GM18870 (cell line): ENCODE measurements around the gene OR14A2.
A peak's percentile ranks its signal among the peaks of the same experiment; 100 is the strongest.
"Not testable (repeated sequence)": the region's sequence is repeated elsewhere in the genome, so short reads cannot be mapped to it uniquely, and the experiment has no call there.

Source experiments
- ATAC-seq: cut with Tn5 transposase; IDR thresholded peaks from one replicate; pipeline ENCODE4 v1.9.1; 2021; ENCODE audit warnings: moderate library complexity; ENCODE audit not compliant: unreplicated experiment

OR14A2 gene

DNA sequence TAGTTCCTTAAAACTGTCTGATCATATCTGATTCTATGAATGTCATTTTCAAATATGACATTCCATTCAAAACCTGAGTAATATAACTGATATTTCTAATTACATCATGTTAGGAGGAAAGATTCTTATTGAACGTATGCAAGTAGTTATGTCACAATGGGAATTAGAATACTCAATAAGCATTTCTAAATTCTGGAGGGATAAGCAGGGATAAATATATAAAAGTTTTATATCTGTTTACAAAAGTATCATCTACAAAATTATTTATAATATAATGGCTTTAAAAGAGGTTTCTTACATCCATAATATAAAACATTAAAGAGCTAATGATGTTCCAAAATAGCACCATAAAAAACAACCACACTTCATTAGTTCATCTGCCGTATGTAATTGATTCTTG is at the start of gene OR14A2:
Gene OR14A2, minus strand, starts transcription at position 101 of the 400 bp plus-strand sequence.
- no peak for ATAC-seq

DNA sequence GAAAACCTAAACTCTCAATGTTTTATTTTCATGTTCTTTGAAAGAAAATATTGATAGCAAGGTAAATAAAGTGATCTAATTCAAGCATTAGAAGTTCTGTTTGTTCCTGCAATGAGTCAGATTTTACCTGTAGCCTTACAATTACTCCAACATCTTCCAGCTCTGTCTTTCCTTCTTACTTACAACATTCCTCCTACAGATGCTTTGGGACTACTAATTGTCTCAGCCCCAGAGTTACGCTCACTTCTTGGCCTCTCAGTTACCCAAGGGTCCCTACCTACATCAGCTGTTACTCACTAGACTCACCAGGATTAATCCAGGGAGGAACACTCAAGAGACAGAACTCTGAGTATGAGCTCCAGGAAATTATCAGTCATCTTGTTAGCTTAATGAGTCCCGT is 49.6 kb upstream of the OR14A2 start:
- ATAC-seq: no peak

DNA sequence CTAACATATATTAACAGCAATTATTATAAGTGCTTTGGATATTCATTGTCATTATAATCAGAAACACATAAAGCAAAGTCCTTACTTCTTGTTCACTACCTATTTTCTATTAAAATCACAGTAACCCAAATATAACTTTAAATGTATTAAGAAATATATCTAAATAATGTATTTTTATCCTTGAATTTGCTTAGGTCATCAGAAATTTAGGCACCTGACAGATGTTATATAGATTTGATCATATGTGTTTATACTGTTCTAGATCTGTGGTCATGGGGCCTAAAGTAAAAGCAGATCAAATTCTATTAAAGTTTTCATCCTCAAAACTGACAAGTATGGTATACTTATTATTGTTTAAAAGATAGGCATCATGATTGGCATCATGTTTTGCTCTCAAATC is 21.7 kb upstream of the OR14A2 start:
- no peak for ATAC-seq

DNA sequence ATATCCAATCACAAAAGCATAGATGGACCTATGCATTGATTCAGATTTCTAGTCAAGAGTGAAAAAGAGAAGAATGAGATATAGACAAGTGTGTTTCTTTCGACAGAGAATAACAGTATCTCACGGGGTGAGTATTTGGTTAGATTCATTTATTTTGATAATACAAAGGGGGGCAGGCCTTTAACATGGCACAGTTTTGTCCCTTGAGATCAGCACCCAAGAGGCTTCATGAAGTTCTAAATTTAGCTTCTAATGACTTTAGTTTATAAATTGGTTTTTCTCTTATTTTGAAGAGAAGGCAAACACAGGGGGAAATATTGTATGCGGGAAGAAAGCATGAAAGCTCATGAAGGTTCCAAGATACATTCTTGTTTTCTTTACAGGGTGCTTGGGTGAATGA is 12.5 kb upstream of the OR14A2 start, which contains the start of gene OR1C1:
Gene OR1C1, minus strand, starts transcription at position 101 of the 400 bp plus-strand sequence. CDS start 2,150 bp downstream, outside the sequence.
- ATAC-seq: no peak

DNA sequence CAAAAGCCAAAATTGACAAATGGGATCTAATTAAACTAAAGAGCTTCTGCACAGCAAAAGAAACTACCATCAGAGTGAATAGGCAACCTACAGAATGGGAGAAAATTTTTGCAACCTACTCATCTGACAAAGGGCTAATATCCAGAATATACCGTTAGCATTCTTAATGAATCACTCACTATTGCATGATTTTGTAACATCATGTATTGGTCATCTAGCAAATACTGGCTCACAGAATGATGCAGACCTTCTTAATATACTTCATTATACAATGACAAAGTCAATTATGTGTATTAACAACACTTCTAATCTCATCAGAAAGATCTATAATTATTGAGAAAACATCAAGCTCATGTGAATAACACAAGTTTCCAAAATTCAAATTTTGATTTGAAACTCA is 6.4 kb upstream of the OR14A2 start:
- not testable (repeated sequence) for ATAC-seq

DNA sequence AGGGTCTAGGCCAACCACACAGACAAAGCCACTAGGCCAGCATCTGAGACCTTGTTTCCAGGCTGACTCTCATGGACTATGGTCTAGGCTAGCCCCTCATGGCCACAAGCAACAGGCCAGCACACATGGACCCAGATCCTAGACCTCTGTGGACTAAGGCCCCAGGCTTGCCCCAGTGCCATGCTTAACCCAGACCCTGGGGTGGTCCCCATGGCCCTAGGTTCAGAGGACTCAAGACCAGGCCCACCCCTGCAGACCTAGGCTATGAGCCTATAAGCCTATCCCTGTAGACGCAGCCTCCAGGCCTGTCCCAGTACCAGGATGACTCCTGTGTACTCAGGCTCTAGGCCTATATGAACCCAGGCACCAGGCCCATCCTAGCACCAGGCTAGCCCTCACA is 1.9 kb upstream of the OR14A2 start:
- no peak for ATAC-seq

DNA sequence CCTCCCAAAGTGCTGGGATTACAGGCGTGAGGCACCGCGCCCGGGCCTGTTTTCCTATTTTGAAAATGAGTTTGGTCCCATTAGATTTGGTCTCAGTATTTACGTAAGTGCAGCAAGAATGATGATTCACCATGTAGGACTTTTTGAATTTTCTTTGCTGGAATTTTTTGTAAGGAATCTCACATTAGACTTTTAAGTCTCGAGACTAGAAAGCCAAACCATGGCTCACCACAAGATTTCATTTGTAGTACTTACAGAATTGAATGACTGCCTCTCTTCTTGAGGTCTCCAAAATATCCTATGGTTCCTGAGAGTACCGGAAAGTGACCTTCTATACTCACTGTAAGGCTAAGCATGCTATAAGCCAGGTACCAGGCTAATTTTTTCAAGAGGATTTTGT is 325 bp downstream of the OR14A2 start:
- no peak for ATAC-seq

DNA sequence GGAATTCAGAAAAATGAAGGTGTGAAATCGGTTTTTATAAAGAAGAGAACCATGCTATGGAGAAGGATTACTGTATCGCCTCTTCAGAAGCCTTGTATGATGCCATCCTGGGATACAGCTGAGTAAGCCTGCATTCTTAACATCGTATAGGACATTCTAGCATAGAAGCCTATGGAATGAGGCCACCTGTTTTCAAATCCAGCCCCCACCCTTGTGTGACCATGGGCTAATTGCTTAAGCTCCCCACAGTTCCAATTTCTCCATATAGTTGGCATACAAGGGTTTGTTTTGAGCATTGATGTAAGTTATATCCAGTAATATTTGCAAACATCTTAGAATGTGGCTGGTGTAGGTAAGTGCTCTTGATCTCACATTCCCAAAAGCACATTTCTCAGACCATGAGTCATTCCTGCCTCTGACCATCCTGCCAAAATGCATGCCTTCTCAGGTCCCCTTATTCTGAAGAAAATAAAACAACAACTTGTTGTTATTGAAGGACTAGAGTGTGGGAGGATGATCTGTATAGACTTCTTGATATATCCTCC is 1.5 kb downstream of the OR14A2 start:
- ATAC-seq: no peak

DNA sequence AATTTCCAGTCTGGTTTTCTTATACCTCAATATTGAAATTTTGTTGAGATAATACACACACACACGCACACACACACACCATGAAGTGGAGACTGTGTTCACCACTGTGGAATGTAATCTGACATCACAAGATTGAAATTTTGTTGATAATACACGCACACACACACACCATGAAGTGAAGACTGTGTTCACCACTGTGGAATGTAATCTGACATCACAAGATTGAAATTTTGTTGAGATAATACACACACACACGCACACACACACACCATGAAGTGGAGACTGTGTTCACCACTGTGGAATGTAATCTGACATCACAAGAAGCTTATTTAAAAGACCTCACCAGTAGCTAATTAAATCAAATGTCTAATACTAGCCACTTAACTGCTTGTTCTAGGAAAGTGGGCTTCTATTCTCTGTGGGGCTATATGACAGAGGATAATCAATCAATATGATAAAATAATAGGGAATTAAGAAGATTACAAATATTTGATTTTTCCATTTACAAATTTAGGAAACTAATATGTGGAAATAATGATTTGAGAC is 5.7 kb downstream of the OR14A2 start:
- ATAC-seq: not testable (repeated sequence)

DNA sequence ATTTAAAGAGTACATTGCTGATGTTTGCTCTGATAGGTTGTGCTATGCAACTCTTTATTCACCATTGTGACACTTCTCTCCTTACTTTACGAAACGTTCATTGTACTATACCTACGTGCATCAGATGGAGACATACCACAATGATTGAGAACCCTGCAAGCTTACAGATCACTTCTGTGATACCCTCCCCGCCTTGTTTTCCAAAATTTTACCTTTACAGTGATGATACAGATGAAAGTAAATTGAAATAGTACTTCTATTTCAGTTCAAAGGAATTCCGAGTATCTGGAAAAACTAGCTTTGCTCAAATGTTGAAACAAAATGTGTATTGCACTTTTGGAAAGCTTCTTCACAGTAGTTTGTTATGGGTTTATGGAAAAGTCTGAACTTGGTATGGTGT is 6.2 kb downstream of the OR14A2 start:
- ATAC-seq: no peak

DNA sequence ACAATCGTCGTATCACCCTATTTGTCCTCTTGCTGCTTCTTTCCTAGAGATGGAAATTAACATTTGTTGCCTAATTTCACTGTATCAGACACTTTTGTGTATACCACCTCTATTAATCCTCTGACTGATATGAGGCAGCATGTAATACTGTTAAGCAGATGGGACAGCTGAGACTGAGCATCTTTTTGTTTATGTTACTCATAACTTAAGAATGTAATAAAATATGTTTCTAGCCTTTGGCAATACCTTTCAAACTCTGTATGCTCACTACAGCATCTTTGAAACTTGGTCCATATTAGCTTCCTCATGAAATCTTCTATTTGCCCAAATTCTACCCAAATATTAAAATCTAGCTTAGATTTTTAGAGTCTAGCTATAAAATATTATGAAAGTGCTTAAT is 7.2 kb downstream of the OR14A2 start:
- ATAC-seq: no peak

DNA sequence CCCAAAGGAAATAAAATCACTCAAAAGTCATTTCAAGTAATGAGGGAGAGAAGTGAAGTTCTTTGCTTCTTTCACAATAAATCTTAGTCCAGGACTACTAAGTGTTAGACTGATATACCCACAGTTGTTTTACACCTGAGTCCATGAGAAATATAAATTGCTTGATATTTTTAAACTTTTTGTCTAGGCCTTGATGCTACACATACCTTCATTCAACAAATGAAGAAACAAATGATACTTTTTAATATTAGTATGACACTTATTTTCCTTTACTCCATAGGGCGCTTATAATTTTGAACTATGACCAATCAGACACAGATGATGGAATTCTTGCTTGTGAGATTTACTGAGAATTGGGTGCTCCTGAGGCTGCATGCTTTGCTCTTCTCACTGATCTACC is 9.6 kb downstream of the OR14A2 start, which contains the start of gene OR14K1:
Gene OR14K1, plus strand, starts transcription at position 301 of the 400 bp plus-strand sequence. Its CDS starts 0 bp downstream, at position 301.
- no peak for ATAC-seq

DNA sequence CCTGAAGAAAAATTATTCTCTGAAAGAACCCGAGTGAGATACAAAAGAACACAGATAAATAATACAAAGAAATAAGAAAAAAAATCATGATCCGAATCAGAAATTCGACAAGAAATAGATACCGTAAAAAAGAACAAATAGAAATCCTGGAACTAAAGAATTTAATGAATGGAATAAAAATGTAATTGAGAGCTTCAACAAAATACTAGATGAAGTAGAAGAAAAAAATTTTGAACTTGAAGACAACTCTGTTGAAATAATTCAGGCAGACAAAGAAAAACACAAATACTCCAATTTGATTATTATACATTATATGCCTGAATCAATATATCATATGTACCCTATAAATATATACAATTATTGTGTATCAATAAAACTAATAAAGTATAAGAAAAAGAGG is 26.7 kb downstream of the OR14A2 start:
- no peak for ATAC-seq

DNA sequence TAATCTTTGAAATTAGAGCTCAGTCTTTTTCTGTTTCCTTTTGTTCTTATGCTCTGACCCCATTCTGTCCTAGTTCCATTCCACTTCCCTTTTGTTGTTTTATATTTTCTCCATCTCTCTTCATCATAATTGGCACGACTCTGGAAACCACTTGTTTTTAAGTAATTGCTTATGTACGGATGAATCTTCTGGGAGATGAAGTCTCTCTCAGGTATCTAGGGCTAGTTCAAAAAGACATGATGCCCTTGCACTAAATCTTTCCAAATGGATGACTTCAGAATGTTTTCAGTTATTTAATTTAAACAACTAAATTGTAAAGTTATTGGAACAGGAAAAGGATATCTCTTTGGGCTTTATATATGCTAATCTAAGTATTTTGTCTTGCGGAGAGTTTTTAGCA is 31.4 kb downstream of the OR14A2 start, which contains the start of gene OR6F1:
Gene OR6F1, minus strand, starts transcription at position 101 of the 400 bp plus-strand sequence. CDS start 3,891 bp downstream, outside the sequence.
- no peak for ATAC-seq

DNA sequence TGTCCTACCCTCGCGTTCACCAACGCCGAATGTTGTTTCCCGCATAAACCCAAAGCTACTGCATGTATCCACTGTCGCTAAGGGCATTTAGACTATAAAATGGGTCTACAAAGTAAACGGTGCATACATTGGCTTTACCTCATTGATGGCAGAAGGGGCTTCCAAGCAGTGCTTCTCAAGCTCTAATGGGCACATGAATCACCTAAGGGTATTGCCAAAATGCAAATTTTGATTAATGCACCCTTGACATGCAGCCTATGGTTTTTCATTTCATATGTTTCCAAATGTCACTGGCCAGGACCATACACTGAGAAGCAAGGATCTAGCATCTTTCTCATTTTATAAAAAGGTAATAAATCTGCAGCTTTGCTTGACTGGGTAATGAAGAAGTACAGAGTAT is 34.2 kb downstream of the OR14A2 start:
- no peak for ATAC-seq

DNA sequence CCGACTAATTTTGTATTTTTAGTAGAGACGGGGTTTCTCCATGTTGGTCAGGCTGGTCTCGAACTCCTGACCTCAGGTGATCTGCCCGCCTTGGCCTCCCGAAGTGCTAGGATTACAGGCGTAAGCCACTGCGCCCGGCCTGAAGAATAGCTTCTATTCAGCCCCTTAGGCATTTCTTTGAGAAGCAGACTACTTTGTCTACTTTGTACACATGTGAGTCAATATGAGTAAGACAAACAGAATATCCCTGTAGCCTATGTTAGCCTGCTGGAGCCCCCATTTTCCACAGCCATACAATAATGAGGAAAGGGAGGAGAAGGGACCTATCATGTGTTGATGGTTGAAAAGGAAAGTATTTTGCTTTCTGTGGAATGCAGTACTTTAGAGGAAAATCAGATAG is 37.3 kb downstream of the OR14A2 start:
- not testable (repeated sequence) for ATAC-seq

DNA sequence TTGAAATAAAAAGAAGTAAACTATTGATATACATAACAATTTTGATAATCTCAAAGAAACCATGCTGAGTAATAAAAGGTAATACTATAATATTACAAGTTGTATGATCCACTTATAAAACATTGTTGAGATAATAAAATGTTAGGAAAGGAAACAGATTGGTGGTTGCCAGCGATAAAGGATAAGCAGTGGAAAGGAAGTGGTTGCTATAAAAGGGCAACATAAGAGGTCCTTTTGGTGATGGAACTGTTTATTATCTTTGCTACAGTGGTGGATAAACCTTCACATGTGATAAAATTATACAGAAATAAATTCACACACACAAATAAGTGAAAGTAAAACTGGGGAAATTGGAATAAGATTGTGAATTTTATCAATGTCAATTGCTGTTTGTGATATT is 46.6 kb downstream of the OR14A2 start:
- no peak for ATAC-seq

DNA sequence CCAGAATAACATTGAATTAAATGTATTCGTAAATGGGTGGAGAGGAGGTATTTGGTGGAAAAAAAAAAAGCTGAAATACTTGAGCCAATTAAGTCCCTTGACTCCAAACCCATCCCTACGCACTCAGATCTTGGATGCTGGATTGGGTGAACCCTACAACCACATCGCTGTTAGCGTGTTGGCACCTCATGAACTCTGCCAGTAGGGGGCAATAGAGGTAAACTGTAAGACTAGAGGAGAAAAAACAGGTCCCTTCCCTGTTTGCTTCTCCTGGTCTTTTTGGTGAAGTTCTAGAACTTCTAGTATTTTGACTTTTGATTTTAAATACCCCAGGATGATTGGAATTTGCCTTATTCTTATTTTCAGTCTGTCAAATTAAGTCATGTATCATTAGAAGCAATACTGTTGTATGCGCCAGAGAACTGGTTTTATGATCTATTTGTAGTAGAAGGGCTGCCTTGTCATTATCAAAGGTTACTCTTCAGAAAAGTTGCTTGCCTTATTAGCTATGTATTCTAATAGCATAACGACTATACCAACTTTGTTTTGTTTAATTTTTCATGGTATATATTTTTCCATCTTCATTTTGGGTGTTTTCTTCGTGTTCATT is 66.5 kb downstream of the OR14A2 start:
- ATAC-seq: peak; percentile 85

DNA sequence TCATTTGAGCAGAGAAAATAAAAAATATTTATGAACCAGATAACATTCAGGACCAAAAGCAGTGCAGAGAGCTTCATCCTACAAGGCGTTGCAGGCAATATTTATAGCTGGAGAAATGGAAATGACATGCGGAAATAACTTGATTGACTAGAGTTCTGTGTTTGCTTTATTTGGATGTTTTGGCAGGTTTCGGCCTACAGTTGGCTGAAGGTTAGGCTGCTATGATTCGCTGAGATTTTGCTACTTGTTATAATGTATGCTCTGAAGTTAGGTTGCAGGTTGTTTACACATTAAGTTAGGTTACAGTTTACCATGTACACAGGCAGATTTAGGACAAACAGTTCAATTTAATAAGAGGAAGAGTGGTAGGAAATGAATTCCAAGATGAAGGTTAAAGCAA is 67.8 kb downstream of the OR14A2 start:
- no peak for ATAC-seq

DNA sequence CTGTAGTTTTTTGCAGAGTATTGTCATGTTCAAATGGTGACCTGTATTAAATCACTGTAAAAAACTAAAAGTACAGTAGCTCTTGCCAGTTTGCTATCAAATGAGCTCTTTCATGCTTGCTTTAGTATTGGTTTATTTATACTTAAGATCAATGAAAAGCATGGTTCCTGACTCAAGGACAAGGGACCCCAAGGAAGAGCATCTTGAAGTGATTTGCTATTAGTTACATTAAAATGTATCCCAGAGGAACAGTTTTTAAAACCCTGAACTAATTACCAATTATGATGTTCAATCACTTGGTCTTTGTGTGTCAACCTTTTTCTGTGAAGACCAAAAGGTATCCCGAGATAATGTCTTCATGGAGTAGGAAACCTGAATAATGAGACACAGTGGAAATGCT is 68.3 kb downstream of the OR14A2 start, which contains the start of gene OR13G1:
Gene OR13G1, minus strand, starts transcription at position 101 of the 400 bp plus-strand sequence. CDS start 6,698 bp downstream, outside the sequence.
- ATAC-seq: no peak
